H1 (cell line): ENCODE data around the gene FGGY.

Experiments
- POLR2A ChIP-seq, 2 experiments: IDR thresholded peaks; 1 replicate in 1 of 2; 2 replicates in 1 of 2; pipeline ENCODE4 v1.6.1; 2011; ENCODE audit warnings: low read depth in 2 of 2, low read length in 2 of 2, mild to moderate bottlenecking in 2 of 2; ENCODE audit errors: control extremely low read depth in 1 of 2
- RAD21 ChIP-seq, 2 experiments: IDR thresholded peaks in 1 of 2; conservative IDR thresholded peaks in 1 of 2; 2 replicates each; pipeline ENCODE4 v1.6.1; 2011; ENCODE audit warnings: low read depth in 2 of 2, low read length in 2 of 2, improper control_type of control experiment in 1 of 2, inconsistent platforms in 1 of 2, mild to moderate bottlenecking in 1 of 2, moderate library complexity in 1 of 2

DNA sequence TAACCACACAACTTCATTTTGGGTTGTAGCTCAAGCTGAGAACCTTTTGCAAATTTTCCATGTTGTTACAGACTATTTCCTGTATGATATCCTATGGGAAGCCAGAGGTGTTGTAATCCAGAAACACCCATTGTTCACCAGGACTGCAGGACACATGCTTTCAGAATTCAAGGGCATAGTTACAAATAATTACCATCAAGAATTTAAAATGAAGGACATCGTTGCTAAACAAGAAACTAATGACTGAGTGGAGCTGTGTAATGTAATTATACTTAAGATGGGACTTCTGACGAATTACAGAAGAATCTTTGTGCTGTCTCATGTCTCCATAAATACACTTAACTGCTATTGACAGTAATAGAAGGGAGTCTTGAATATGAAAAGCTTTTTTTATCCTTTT is 470.2 kb downstream of the FGGY start:
- TF ChIP-seq POLR2A (IDR thresholded peaks at IDR 0.05; ENCODE audit: control extremely low read depth in 1 of 2, low read depth in 2 of 2, low read length in 2 of 2): no peak
- no peak for TF ChIP-seq RAD21 (IDR thresholded peaks at IDR 0.05 in 1 of 2, conservative IDR thresholded peaks at IDR 0.05 in 1 of 2; ENCODE audit: low read depth in 2 of 2, low read length in 2 of 2)
